Measurements from ENCODE around the gene ANKRD24. TPM values are rescaled to one million over a fixed set of nuclear protein-coding genes. Genes with fewer than 3 reads are reported as not detected.

ANKRD24 gene
- total and polyA plus RNA-seq, 2 experiments from 2014 or later = 3.7 to 18.0 TPM

DNA sequence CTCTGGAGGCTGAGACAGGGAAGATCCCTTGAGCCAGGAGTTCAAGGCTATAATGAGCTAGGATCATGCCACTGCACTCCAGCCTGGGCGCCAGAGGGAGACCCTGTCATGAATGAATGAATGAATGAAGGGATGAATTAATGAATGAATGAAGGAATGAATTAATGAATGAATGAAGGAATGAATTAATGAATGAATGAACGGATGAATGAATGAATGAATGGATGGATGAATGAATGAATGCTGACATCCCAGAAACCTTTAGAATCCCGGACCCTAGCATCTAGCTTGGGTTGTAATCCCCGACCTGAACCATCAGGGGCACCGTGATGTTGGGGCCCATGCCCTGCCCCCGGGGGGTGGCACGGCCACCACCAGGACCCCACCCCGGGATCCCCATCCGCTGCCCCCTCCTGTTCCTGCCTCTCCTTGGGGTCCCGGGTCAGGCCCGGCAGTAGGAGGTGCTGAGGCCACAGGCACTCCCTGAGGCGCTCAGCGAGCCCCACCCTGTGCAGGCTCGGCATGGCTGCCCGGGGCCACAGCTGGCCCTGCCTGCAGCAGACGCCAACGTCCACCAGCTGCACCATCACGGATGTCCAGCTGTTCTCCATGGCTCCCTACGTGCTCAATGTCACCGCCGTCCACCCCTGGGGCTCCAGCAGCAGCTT, 50.3 kb downstream of the ANKRD24 start (continued):
- TF ChIP-seq, protein P1, sequence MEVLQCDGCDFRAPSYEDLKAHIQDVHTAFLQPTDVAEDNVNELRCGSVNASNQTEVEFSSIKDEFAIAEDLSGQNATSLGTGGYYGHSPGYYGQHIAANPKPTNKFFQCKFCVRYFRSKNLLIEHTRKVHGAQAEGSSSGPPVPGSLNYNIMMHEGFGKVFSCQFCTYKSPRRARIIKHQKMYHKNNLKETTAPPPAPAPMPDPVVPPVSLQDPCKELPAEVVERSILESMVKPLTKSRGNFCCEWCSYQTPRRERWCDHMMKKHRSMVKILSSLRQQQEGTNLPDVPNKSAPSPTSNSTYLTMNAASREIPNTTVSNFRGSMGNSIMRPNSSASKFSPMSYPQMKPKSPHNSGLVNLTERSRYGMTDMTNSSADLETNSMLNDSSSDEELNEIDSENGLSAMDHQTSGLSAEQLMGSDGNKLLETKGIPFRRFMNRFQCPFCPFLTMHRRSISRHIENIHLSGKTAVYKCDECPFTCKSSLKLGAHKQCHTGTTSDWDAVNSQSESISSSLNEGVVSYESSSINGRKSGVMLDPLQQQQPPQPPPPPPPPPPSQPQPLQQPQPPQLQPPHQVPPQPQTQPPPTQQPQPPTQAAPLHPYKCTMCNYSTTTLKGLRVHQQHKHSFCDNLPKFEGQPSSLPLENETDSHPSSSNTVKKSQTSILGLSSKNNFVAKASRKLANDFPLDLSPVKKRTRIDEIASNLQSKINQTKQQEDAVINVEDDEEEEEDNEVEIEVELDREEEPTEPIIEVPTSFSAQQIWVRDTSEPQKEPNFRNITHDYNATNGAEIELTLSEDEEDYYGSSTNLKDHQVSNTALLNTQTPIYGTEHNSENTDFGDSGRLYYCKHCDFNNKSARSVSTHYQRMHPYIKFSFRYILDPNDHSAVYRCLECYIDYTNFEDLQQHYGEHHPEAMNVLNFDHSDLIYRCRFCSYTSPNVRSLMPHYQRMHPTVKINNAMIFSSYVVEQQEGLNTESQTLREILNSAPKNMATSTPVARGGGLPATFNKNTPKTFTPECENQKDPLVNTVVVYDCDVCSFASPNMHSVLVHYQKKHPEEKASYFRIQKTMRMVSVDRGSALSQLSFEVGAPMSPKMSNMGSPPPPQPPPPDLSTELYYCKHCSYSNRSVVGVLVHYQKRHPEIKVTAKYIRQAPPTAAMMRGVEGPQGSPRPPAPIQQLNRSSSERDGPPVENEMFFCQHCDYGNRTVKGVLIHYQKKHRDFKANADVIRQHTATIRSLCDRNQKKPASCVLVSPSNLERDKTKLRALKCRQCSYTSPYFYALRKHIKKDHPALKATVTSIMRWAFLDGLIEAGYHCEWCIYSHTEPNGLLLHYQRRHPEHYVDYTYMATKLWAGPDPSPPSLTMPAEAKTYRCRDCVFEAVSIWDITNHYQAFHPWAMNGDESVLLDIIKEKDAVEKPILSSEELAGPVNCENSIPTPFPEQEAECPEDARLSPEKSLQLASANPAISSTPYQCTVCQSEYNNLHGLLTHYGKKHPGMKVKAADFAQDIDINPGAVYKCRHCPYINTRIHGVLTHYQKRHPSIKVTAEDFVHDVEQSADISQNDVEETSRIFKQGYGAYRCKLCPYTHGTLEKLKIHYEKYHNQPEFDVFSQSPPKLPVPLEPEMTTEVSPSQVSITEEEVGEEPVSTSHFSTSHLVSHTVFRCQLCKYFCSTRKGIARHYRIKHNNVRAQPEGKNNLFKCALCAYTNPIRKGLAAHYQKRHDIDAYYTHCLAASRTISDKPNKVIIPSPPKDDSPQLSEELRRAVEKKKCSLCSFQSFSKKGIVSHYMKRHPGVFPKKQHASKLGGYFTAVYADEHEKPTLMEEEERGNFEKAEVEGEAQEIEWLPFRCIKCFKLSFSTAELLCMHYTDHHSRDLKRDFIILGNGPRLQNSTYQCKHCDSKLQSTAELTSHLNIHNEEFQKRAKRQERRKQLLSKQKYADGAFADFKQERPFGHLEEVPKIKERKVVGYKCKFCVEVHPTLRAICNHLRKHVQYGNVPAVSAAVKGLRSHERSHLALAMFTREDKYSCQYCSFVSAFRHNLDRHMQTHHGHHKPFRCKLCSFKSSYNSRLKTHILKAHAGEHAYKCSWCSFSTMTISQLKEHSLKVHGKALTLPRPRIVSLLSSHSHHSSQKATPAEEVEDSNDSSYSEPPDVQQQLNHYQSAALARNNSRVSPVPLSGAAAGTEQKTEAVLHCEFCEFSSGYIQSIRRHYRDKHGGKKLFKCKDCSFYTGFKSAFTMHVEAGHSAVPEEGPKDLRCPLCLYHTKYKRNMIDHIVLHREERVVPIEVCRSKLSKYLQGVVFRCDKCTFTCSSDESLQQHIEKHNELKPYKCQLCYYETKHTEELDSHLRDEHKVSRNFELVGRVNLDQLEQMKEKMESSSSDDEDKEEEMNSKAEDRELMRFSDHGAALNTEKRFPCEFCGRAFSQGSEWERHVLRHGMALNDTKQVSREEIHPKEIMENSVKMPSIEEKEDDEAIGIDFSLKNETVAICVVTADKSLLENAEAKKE (CRISPR knock-in tag; IDR thresholded peaks at IDR 0.05) = no peak
- no peak for TF ChIP-seq NANOG (IDR thresholded peaks at IDR 0.05; ENCODE audit: borderline replicate concordance)
- no peak for TF ChIP-seq POLR2AphosphoS5 (IDR thresholded peaks at IDR 0.05; ENCODE audit: low read depth)
- TF ChIP-seq CREB1 (CRISPR knock-in tag; IDR thresholded peaks at IDR 0.05; ENCODE audit: low read depth) = no peak
- TF ChIP-seq, protein P2, sequence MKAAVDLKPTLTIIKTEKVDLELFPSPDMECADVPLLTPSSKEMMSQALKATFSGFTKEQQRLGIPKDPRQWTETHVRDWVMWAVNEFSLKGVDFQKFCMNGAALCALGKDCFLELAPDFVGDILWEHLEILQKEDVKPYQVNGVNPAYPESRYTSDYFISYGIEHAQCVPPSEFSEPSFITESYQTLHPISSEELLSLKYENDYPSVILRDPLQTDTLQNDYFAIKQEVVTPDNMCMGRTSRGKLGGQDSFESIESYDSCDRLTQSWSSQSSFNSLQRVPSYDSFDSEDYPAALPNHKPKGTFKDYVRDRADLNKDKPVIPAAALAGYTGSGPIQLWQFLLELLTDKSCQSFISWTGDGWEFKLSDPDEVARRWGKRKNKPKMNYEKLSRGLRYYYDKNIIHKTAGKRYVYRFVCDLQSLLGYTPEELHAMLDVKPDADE (IDR thresholded peaks at IDR 0.05) = no peak
- TF ChIP-seq JUNB (IDR thresholded peaks at IDR 0.05; ENCODE audit: unreplicated experiment) = no peak

DNA sequence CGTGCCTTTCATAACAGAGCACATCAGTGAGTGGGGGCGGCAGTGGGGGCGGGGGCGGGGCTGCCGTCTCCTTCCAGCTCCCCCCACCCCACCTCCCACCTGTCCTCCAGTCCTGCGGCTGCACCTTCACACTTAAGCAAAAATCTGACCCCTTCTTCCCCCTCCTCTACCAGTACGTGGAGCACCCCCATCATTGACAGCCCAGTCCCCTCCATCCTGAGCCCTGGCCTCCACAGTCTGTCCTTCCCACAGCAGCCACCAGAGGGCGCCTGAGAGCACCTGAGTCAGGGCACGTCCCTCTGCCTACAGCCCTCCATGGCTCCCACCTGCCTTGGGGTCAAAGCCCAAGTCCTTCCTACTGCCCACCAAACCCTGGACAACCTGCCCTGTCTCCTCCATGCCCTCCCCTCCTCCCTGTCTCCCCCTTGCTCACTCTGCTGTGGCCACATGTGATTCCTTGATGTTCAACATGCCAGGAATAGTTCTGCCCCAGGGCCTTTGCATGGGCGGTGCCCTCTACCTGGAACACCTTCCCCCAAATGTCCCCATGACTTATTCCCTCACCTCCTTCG, 50.9 kb downstream of the ANKRD24 start:
- Histone ChIP-seq H3K4me3 (no peak overlapping the region), H3K27me3 (ENCODE audit: insufficient read depth) (no peaks in the 10 kb centered on the region), H2AFZ (no peak overlapping the region), H4K20me1 (replicated peaks; ENCODE audit: insufficient read depth) (no peaks in the 10 kb centered on the region), H3K4me2 (no peak overlapping the region), H3K36me3 (ENCODE audit: insufficient read depth) (no peaks in the 10 kb centered on the region), H3K9me2 (ENCODE audit: insufficient read depth) (no peaks in the 10 kb centered on the region), H3K27ac (ENCODE audit: low read depth) (no peak overlapping the region), H3F3A (replicated peaks; ENCODE audit: low read depth) (0 out of 2 replicates have a peak, but pooled peaks cover 3% of the 10 kb centered on the region), H3K79me2 (replicated peaks; ENCODE audit: insufficient read depth) (no peaks in the 10 kb centered on the region), H3K4me1 (ENCODE audit: insufficient read depth) (no peaks in the 10 kb centered on the region; the same call in 1 of the 2 replicates)
- H3K9me3 Mint-ChIP-seq = no peaks in the 10 kb centered on the region
- DNase-seq (ENCODE audit: low spot score) (peak; percentile 84), ATAC-seq (peak; percentile 77)
- TF ChIP-seq NANOG (IDR thresholded peaks at IDR 0.05; ENCODE audit: borderline replicate concordance) (no peak), STAT1 (IDR thresholded peaks at IDR 0.05; ENCODE audit: unreplicated experiment) (no peak), CREB1 (CRISPR knock-in tag; IDR thresholded peaks at IDR 0.05; ENCODE audit: low read depth) (no peak), ZNF331 (CRISPR knock-in tag; IDR thresholded peaks at IDR 0.05; ENCODE audit: low read depth) (0 out of 2 replicates have a peak, but pooled peaks have one; percentile 12), ZNF114 (CRISPR knock-in tag; IDR thresholded peaks at IDR 0.05) (no peak), JUNB (IDR thresholded peaks at IDR 0.05; ENCODE audit: unreplicated experiment) (no peak), EZH2phosphoT487 (IDR thresholded peaks at IDR 0.05; ENCODE audit: unreplicated experiment) (no peak)
- TF ChIP-seq, protein P3, sequence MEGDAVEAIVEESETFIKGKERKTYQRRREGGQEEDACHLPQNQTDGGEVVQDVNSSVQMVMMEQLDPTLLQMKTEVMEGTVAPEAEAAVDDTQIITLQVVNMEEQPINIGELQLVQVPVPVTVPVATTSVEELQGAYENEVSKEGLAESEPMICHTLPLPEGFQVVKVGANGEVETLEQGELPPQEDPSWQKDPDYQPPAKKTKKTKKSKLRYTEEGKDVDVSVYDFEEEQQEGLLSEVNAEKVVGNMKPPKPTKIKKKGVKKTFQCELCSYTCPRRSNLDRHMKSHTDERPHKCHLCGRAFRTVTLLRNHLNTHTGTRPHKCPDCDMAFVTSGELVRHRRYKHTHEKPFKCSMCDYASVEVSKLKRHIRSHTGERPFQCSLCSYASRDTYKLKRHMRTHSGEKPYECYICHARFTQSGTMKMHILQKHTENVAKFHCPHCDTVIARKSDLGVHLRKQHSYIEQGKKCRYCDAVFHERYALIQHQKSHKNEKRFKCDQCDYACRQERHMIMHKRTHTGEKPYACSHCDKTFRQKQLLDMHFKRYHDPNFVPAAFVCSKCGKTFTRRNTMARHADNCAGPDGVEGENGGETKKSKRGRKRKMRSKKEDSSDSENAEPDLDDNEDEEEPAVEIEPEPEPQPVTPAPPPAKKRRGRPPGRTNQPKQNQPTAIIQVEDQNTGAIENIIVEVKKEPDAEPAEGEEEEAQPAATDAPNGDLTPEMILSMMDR (conservative IDR thresholded peaks at IDR 0.05; ENCODE audit: low read depth in 2 of 2) = peak; percentile 90 to 93
- H3K27me3 Mint-ChIP-seq (ENCODE audit: insufficient read depth, low read depth, poor library complexity) = peaks cover 10% of the 10 kb centered on the region
- H3K4me3 Mint-ChIP-seq = no peak overlapping the region
- H3K27ac Mint-ChIP-seq = no peak overlapping the region
- no peaks in the 10 kb centered on the region for H3K36me3 Mint-ChIP-seq (ENCODE audit: low read depth)
- no peaks in the 10 kb centered on the region for H3K4me1 Mint-ChIP-seq
